Aorta (tissue), 5 donors: ENCODE data around the gene ZNF529. TPM values are rescaled to one million over a fixed set of nuclear protein-coding genes. Genes with fewer than 3 reads are reported as not detected.
"Not testable (repeated sequence)": the region's sequence is repeated elsewhere in the genome, so short reads cannot be mapped to it uniquely, and the experiment has no call there.

Source experiments
- ATAC-seq: fragments of 200-7000 bp; cut with Tn5 transposase; one replicate; pipeline ENCODE4 v1.9.1; 2022; ENCODE audit warnings: moderate library complexity; ENCODE audit not compliant: low FRiP score
- DNase-seq, 2 donors: peaks; one replicate each; pipeline ENCODE4 v3.0.0-alpha.2; 2020
- H3K27ac ChIP-seq, 2 donors: one replicate each; pipeline ENCODE4 v1.5.1; 2013; ENCODE audit warnings: low read length in 2 of 2, mild to moderate bottlenecking in 2 of 2, moderate library complexity in 2 of 2, control low read depth in 1 of 2, inconsistent platforms in 1 of 2, low read depth in 1 of 2
- H3K27me3 ChIP-seq, 2 donors: one replicate each; pipeline ENCODE4 v1.6.1; 2013; ENCODE audit warnings: control low read depth in 1 of 2, low read length in 1 of 2, mild to moderate bottlenecking in 1 of 2, moderate library complexity in 1 of 2; ENCODE audit not compliant: insufficient read depth in 2 of 2, control insufficient read depth in 1 of 2
- H3K36me3 ChIP-seq, 2 donors: one replicate each; pipeline ENCODE4 v1.6.1; 2013; ENCODE audit warnings: control low read depth in 1 of 2, low read length in 1 of 2, mild to moderate bottlenecking in 1 of 2; ENCODE audit not compliant: insufficient read depth in 2 of 2, control insufficient read depth in 1 of 2
- H3K4me1 ChIP-seq, 2 donors: one replicate each; pipeline ENCODE4 v1.6.1; 2013; ENCODE audit warnings: low read length in 2 of 2, control low read depth in 1 of 2, mild to moderate bottlenecking in 1 of 2, moderate library complexity in 1 of 2; ENCODE audit not compliant: insufficient read depth in 2 of 2, control insufficient read depth in 1 of 2
- H3K4me3 ChIP-seq, 2 donors: one replicate each; pipeline ENCODE4 v1.5.1; 2013; ENCODE audit warnings: low read length in 2 of 2, control low read depth in 1 of 2, mild to moderate bottlenecking in 1 of 2
- H3K9me3 ChIP-seq: one replicate; pipeline ENCODE4 v1.6.1; 2013; ENCODE audit warnings: mild to moderate bottlenecking, low read length; ENCODE audit not compliant: control insufficient read depth
- WGBS, 2 donors: extraction: QIAGEN DNeasy Blood & Tissue Kit; methylation state at CpG; one replicate each; pipeline ENCODE4 v1.1.7; 2013; 5-methylcytosine and 5-hydroxymethylcytosine counted together
- intact Hi-C, 2 donors: fragments of 100-400 bp; cut with DNase I; formaldehyde crosslinking; loops; one replicate each; pipeline versions ENCODE4 v1.14.2 to v1.15.0; 2022
- long read RNA-seq, 2 donors: library from polyadenylated mRNA; unstranded; transcript quantifications; one replicate each; pipeline ENCODE4 v2.0.0, GENCODE V29; 2020 to 2021
- polyA plus RNA-seq, 2 donors: library from polyadenylated mRNA; stranded (reverse); fragments of 200-250 nt; gene quantifications; one replicate each; pipeline ENCODE4 v1.2.3, GENCODE V29; 2013
- total RNA-seq, 2 donors: library from RNA; stranded (reverse); fragmentation: NEBNext Ultra II Directional; extraction: Animal tissue kit (Norgen Biotek cat#: 25700); gene quantifications; one replicate each; pipeline ENCODE4 v1.2.1, GENCODE V29; 2021
- donor health status: healthy with polysubstance abuse.
- donor health status: Bipolar disorder and iron deficiency.
- donor health status: DM: no; HTN: no; CAD: no.
- donor health status: DM: no; HTN: no; CAD: no.
- donor health status: DM: yes; HTN: yes; CAD: no.

The ZNF529 gene
- total RNA-seq, result 10 to 100 TPM; 11.7 to 17.5 TPM
- polyA plus RNA-seq, result 1 to 10 TPM; 3.4 to 4.5 TPM
- long read RNA-seq, donor 1, full-length matches to known transcripts, result 3 of 7 reads
- long read RNA-seq, donor 1, partial matches to known transcripts, result 1 of 7 reads
- long read RNA-seq, donor 1, other reads (novel, unspliced or antisense), result 3 of 7 reads
- long read RNA-seq, donor 2, full-length matches to known transcripts, result 2 of 8 reads
- long read RNA-seq, donor 2, partial matches to known transcripts, result 0 of 8 reads
- long read RNA-seq, donor 2, other reads (novel, unspliced or antisense), result 6 of 8 reads

DNA sequence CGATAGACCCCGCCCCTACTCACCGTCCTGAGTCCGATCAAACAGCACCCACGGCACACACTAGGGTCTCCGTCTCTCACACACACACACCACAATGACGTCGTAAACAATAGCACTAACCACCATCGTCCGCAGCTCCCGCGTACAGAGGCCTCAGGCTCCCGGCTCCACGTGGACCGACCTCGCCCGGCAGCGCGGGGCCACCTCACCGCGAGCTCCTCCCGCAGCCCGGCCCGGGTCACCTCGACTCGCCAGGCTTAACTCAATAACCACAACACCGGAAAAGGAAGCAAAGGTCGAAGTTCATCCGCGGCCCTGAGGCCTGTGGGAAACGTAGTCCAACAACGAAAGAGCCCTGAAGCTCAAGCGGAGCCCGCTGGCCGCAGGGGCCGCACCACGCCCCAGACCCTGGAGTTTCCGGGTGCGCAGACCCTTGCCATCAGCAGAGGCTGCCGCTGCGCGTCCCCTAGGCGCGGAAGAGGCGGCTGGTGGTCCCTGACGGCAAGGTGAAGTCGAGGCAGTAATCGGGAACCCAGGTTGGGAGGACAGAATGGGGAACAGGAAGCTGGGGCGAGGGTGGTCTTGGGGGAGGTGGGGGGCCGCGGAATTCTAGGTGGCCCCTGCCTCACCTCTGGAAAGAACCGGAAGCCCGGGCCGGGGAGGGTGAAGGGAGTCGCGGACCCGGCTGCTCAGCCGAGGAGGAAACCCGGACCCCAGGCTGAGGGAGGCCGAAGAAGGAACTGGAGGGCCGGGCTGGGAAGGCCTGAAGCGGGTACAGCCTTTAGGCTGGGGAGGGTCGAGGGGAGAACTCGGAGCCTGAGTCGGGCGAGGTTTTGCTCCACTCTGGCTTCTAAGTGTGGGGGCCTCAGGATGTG lies at the start of gene ZNF529:
ZNF529 (minus strand) TSS at position 273 of the 875 bp plus-strand sequence. CDS start 946 bp downstream, outside the sequence.
- 0% methylated on average over 66 of the region's 66 CpGs for WGBS, 2 donors
- Histone ChIP-seq H3K36me3 (peaks cover 10 to 14% of the 10 kb centered on the region in 2 donors), H3K4me1 (no peaks in the 10 kb centered on the region), H3K9me3 (peaks cover 3% of the 10 kb centered on the region), H3K27ac (peak within 1 kb of the TSS in 1 of 2 donors; percentile 57), H3K4me3 (peak within 1 kb of the TSS; percentile 71 to 77), H3K27me3 (no peaks in the 10 kb centered on the region)
- DNase-seq, result peak; percentile 90 to 95
- ATAC-seq, result peak; percentile 97
- intact Hi-C loops, result no loop called here

DNA sequence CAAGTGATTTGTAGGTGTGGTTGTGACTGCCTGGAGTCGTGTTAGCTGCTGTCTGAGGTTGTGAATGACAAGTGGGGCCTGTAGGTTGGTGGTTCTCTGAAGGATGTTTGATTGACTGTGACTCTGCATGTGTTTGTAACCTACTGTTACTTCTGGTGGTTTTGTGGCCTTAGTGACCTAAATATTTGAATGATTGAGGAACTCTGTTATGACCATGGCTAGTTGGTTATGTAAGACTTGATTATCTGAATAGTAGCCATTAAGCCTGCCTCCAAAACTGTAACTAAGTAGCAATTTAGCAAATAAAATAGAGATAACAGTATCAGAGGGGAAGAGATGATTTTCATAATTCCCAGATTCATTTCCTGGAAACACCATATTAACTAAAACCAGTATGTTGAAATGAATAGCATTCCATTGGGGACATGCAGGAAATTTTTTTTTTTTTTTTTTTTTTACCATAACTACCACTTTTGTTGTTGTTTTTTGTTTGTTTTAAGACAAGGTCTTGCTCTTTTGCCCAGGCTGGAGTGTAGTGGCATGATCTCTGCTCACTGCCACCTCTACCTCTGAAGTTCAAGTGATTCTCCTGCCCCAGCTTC lies 32.9 kb upstream of the ZNF529 start:
- Histone ChIP-seq H3K36me3 (peaks cover 0 to 2% of the 10 kb centered on the region in 2 donors), H3K9me3 (peaks cover 3% of the 10 kb centered on the region), H3K27ac (peak overlapping the region in 1 of 2 donors; percentile 62), H3K4me3 (peak overlapping the region; percentile 59 to 61), H3K4me1 (no peaks in the 10 kb centered on the region), H3K27me3 (no peaks in the 10 kb centered on the region)
- 0 to 4% methylated on average over 1 of the region's 1 CpG for WGBS, 2 donors
- DNase-seq (no peak), ATAC-seq (no peak)
- intact Hi-C loops, result no loop called here

DNA sequence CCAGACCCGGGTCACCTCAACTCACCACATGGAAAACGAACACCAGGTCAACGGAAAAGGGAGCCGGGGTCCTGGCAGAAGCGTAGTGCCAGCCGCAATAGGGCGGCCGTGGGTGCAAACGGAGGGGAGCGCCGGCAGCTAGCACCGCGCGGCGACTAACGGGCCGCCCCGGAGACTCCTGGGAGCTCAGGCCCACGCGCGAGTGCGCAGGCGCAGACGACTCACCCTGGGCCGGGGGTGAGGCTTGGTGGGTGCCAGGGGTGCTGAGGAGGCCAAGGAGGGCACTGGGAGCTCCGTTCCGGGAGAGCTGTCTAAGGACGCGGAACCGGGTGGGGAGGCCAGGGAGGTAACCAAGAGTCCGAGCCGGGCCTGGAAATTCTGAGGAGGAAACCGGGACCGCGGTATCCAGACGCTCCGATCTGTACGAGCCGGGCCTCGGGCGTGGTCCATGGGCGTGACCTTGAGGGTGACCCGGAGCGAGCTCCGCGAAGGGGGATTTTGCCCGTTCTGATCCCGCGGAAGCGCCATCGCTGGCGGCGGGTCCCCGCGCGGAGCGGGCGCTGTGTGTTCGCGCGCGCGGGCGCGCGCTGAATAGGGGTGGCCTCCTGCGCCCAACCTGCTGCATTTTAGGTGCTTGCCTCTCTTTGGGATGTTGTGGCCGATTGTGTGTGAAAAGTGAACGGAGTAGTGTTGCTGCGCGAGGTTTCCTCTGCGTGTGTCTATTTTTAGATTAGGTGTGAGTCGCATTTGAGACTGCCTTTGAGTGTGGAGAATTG lies 32.2 kb upstream of the ZNF529 start, which contains the start of gene ZNF382:
ZNF382 (plus strand) TSS at position 213 of the 776 bp plus-strand sequence. CDS start 4,602 bp downstream, outside the sequence.
- intact Hi-C loops, result no loop called here
- ATAC-seq, result peak; percentile 94
- 1 to 2% methylated on average over 73 of the region's 73 CpGs for WGBS, 2 donors
- Histone ChIP-seq H3K27ac (peak within 1 kb of the TSS in 1 of 2 donors; percentile 62), H3K9me3 (peaks cover 3% of the 10 kb centered on the region), H3K36me3 (peaks cover 0 to 2% of the 10 kb centered on the region in 2 donors), H3K4me3 (peak within 1 kb of the TSS; percentile 59 to 61), H3K27me3 (no peaks in the 10 kb centered on the region), H3K4me1 (no peaks in the 10 kb centered on the region)
- DNase-seq, result peak; percentile 88 to 92

DNA sequence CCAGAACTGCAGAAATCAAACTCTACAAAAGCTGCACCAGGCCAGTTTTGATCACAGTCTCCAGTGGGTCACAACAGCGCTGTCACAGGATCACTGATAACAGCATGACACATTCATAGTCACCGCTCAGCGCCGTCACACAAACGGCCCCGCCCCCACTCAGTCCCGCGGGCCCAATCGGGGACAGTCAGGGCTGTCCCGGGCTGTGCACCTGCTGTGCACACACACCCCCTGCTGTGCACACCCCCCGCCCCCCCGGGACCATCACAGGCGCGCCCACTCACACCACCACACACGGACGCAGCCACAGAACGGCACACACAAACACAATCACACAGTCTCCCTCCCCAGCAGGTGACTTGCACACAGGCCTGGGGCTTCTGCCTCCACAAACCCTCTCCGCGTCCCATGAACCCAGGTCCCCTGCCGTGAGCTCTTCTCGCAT lies 31.6 kb upstream of the ZNF529 start:
- peak overlapping the region; percentile 59 to 61 for H3K4me3 ChIP-seq
- H3K9me3 ChIP-seq, result peaks cover 1% of the 10 kb centered on the region
- no peaks in the 10 kb centered on the region for H3K36me3 ChIP-seq
- ATAC-seq, result peak; percentile 85
- H3K27ac ChIP-seq, result peak overlapping the region in 1 of 2 donors; percentile 13
- H3K27me3 ChIP-seq, result no peaks in the 10 kb centered on the region
- WGBS, 2 donors, result 1% methylated on average over 20 to 21 of the region's 21 CpGs
- H3K4me1 ChIP-seq, result no peaks in the 10 kb centered on the region
- DNase-seq, result peak; percentile 74 to 85
- intact Hi-C loops, result no loop called here

DNA sequence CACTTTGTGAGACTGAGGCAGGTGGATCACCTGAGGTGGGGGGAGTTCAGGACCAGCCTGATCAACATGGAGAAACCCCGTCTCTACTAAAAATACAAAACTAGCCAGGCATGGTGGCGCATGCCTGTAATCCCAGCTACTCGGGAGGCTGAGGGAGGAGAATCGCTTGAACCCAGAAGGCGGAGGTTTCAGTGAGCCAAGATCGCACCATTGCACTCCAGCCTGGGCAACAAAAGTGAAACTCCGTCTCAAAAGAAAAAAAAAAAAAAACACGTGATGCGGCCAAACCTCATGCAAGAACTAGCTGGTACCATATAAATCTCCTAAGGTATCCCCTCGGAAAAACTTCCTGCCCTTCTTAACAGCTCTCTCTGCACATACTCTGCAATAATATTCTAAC lies 29.6 kb upstream of the ZNF529 start:
- H3K27ac ChIP-seq, ATAC-seq, H3K9me3 ChIP-seq, H3K27me3 ChIP-seq, H3K4me3 ChIP-seq, H3K36me3 ChIP-seq, H3K4me1 ChIP-seq, DNase-seq, intact Hi-C loops: not testable (repeated sequence)
- 88 to 89% methylated on average over 10 of the region's 10 CpGs for WGBS, 2 donors

DNA sequence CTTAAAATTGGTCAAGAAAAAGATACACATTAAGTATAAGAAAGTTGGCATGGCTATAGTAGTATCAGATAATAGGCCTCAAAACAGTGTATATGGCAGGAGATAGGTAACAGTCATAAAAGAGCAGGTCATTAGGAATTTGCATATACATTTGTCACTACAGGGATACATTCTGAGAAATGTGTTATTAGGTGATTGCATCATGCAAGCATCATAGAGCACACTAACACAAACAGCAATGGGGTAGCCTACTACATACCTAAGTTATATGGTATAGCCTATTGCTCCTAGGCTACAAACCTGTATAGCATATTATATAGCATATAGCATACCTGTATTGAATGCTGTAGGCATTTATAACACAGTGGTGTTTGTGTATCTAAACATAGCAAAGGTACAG lies 6.2 kb upstream of the ZNF529 start:
- no peaks in the 10 kb centered on the region for H3K27me3 ChIP-seq
- H3K9me3 ChIP-seq, result peaks cover 1% of the 10 kb centered on the region
- ATAC-seq (no peak), DNase-seq (no peak)
- intact Hi-C loops, result no loop called here
- no peak overlapping the region for H3K27ac ChIP-seq
- no peak overlapping the region for H3K4me3 ChIP-seq
- no peaks in the 10 kb centered on the region for H3K4me1 ChIP-seq
- peaks cover 6 to 12% of the 10 kb centered on the region in 2 donors for H3K36me3 ChIP-seq

DNA sequence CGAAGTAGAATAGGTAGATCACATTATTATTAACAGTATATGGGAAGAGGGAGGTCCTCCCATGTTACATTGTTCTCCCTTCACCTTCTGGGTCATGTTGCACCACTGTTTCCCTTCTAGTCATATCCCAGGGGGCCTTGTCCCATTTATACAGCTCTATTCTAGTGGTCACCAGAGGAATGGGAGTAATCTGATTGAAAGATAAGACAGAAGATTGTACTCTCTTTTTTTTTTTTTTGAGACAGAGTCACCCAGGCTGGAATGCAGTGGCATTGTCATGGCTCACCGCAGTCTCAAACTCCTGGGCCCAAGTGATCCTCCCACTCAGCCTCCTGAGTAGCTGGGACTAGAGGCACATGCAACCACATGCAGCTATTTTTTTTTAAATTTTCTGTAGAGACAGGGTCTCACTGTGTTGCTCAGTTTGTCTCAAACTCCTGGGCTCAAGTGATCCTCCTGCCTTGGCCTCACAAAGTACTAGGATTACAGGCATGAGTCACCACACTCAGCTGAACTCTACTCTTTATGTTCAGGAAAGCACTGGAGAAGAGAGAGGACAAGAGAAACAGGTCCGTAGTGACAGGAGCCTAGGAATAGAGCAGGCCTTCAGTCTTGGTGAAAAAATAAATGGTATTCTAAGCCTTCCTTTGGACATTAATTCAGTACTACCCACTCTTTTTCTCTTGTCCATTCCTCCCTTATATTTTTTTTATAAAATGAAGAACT lies 4.3 kb upstream of the ZNF529 start:
- intact Hi-C loops, result no loop called here
- no peaks in the 10 kb centered on the region for H3K4me1 ChIP-seq
- no peaks in the 10 kb centered on the region for H3K27me3 ChIP-seq
- peaks cover 1% of the 10 kb centered on the region for H3K9me3 ChIP-seq
- no peak for ATAC-seq
- no peak overlapping the region for H3K27ac ChIP-seq
- no peak for DNase-seq
- H3K4me3 ChIP-seq, result no peak overlapping the region
- 94 to 98% methylated on average over 3 of the region's 3 CpGs for WGBS, 2 donors
- H3K36me3 ChIP-seq, result peaks cover 6 to 8% of the 10 kb centered on the region in 2 donors
